SK-N-SH treated with all-trans-retinoic acid at 6 μM for 48 hours (cell line): ENCODE results near the gene BARHL1.

Experiments used
- ATAC-seq: fragments of 200-7000 bp; cut with Tn5 transposase; 3 replicates; pipeline ENCODE4 v1.9.1; 2020; ENCODE audit warnings: mild to moderate bottlenecking, moderate library complexity
- ARNTL ChIP-seq: fragments of 450-650 bp; formaldehyde crosslinking; IDR thresholded peaks from 2 replicates; pipeline ENCODE4 v1.5.0; 2020; ENCODE audit warnings: low read depth, mild to moderate bottlenecking, moderate library complexity, borderline replicate concordance
- BACH2 ChIP-seq: fragments of 250-450 bp; sonication (Bioruptor Pico); IDR thresholded peaks from 2 replicates; pipeline ENCODE4 v1.9.0; 2021; ENCODE audit warnings: mild to moderate bottlenecking, borderline replicate concordance
- GLIS3 ChIP-seq: fragments of 250-450 bp; sonication (Bioruptor Pico); IDR thresholded peaks from 2 replicates; pipeline ENCODE4 v1.5.0; 2020; ENCODE audit warnings: mild to moderate bottlenecking, moderate library complexity
- OSR1 ChIP-seq: fragments of 250-450 bp; sonication (Bioruptor Pico); IDR thresholded peaks from 2 replicates; pipeline ENCODE4 v1.8.0; 2022; ENCODE audit warnings: moderate library complexity, mild to moderate bottlenecking, inconsistent platforms
- PPARA ChIP-seq: fragments of 250-450 bp; sonication (Bioruptor Pico); IDR thresholded peaks from 2 replicates; pipeline ENCODE4 v1.5.0; 2020; ENCODE audit warnings: mild to moderate bottlenecking, borderline replicate concordance
- RARB ChIP-seq: fragments of 250-450 bp; sonication (Bioruptor Pico); IDR thresholded peaks from 2 replicates; pipeline ENCODE4 v1.8.0; 2021; ENCODE audit warnings: mild to moderate bottlenecking, moderate library complexity
- SNAI2 ChIP-seq: fragments of 250-450 bp; sonication (Bioruptor Pico); IDR thresholded peaks from 2 replicates; pipeline ENCODE4 v1.5.0; 2020; ENCODE audit warnings: mild to moderate bottlenecking, moderate library complexity
- TCF4 ChIP-seq: fragments of 250-450 bp; sonication (Bioruptor Pico); IDR thresholded peaks from 2 replicates; pipeline ENCODE4 v1.8.0; 2021; ENCODE audit warnings: mild to moderate bottlenecking, moderate library complexity, borderline replicate concordance
- TOX ChIP-seq: fragments of 250-450 bp; sonication (Bioruptor Pico); IDR thresholded peaks from 2 replicates; pipeline ENCODE4 v1.8.0; 2021; ENCODE audit warnings: mild to moderate bottlenecking, moderate library complexity, borderline replicate concordance
- ZC3H10 ChIP-seq: fragments of 250-450 bp; sonication (Bioruptor Pico); IDR thresholded peaks from 2 replicates; pipeline ENCODE4 v1.5.1; 2021; ENCODE audit warnings: mild to moderate bottlenecking, moderate library complexity
- ZFP3 ChIP-seq: fragments of 250-450 bp; sonication (Bioruptor Pico); IDR thresholded peaks from 2 replicates; pipeline ENCODE4 v1.5.0; 2020; ENCODE audit warnings: mild to moderate bottlenecking, moderate library complexity
- ZNF565 ChIP-seq: fragments of 450-650 bp; formaldehyde crosslinking; conservative IDR thresholded peaks from 2 replicates; pipeline ENCODE4 v1.5.0; 2020; ENCODE audit warnings: low read depth, mild to moderate bottlenecking, moderate library complexity
- ZNF70 ChIP-seq: fragments of 450-650 bp; formaldehyde crosslinking; IDR thresholded peaks from 2 replicates; pipeline ENCODE4 v1.5.0; 2020; ENCODE audit warnings: mild to moderate bottlenecking, moderate library complexity
- ZNF8 ChIP-seq: fragments of 450-650 bp; formaldehyde crosslinking; IDR thresholded peaks from 2 replicates; pipeline ENCODE4 v1.5.0; 2020; ENCODE audit warnings: mild to moderate bottlenecking, moderate library complexity
- TF ChIP-seq, protein P1 (sequence below): fragments of 250-450 bp; sonication (Bioruptor Pico); IDR thresholded peaks from 2 replicates; pipeline ENCODE4 v1.5.0; 2020; ENCODE audit warnings: mild to moderate bottlenecking, moderate library complexity
- TF ChIP-seq, protein P2 (sequence below): fragments of 250-450 bp; sonication (Bioruptor Pico); IDR thresholded peaks from 2 replicates; pipeline ENCODE4 v1.8.0; 2021; ENCODE audit warnings: low read depth, mild to moderate bottlenecking, moderate library complexity, borderline replicate concordance
- TF ChIP-seq, protein P3 (sequence below): fragments of 250-450 bp; sonication (Bioruptor Pico); IDR thresholded peaks from 2 replicates; pipeline ENCODE4 v1.5.1; 2021; ENCODE audit warnings: mild to moderate bottlenecking, moderate library complexity
- TF ChIP-seq, protein P4 (sequence below): fragments of 250-450 bp; sonication (Bioruptor Pico); IDR thresholded peaks from 2 replicates; pipeline ENCODE4 v1.8.0; 2020; ENCODE audit warnings: mild to moderate bottlenecking, moderate library complexity, borderline replicate concordance

BARHL1 gene

DNA sequence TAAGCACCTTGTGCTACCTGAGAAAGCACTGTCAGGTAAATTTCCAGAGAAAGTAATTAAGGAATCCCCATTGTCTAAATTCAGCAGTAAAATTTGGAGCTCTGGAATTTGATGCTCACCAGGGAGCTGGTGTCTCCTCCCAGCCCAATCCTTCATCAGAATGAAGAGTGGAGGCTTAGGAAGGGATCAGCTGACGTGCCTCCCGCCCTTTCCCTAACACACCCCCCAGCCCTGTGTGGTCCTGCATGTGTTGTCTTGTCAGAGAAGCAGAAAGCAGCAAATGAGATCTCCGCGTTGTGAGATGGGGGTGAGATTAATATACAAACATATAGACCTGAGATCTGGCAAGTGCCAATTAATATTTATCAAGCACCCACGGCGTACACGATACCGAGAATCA lies 26.9 kb upstream of the BARHL1 start:
- no peak for ATAC-seq
- TF ChIP-seq, protein P1, sequence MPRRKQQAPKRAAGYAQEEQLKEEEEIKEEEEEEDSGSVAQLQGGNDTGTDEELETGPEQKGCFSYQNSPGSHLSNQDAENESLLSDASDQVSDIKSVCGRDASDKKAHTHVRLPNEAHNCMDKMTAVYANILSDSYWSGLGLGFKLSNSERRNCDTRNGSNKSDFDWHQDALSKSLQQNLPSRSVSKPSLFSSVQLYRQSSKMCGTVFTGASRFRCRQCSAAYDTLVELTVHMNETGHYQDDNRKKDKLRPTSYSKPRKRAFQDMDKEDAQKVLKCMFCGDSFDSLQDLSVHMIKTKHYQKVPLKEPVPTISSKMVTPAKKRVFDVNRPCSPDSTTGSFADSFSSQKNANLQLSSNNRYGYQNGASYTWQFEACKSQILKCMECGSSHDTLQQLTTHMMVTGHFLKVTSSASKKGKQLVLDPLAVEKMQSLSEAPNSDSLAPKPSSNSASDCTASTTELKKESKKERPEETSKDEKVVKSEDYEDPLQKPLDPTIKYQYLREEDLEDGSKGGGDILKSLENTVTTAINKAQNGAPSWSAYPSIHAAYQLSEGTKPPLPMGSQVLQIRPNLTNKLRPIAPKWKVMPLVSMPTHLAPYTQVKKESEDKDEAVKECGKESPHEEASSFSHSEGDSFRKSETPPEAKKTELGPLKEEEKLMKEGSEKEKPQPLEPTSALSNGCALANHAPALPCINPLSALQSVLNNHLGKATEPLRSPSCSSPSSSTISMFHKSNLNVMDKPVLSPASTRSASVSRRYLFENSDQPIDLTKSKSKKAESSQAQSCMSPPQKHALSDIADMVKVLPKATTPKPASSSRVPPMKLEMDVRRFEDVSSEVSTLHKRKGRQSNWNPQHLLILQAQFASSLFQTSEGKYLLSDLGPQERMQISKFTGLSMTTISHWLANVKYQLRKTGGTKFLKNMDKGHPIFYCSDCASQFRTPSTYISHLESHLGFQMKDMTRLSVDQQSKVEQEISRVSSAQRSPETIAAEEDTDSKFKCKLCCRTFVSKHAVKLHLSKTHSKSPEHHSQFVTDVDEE (CRISPR knock-in tag), result no peak
- TF ChIP-seq GLIS3 (CRISPR knock-in tag) (no peak), SNAI2 (CRISPR knock-in tag) (no peak), BACH2 (CRISPR knock-in tag) (no peak), ARNTL (CRISPR knock-in tag) (no peak), ZNF70 (CRISPR knock-in tag) (no peak), OSR1 (no peak), ZNF565 (no peak)
- TF ChIP-seq, protein P2, sequence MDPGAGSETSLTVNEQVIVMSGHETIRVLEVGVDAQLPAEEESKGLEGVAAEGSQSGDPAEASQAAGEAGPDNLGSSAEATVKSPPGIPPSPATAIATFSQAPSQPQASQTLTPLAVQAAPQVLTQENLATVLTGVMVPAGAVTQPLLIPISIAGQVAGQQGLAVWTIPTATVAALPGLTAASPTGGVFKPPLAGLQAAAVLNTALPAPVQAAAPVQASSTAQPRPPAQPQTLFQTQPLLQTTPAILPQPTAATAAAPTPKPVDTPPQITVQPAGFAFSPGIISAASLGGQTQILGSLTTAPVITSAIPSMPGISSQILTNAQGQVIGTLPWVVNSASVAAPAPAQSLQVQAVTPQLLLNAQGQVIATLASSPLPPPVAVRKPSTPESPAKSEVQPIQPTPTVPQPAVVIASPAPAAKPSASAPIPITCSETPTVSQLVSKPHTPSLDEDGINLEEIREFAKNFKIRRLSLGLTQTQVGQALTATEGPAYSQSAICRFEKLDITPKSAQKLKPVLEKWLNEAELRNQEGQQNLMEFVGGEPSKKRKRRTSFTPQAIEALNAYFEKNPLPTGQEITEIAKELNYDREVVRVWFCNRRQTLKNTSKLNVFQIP (CRISPR knock-in tag), result no peak
- TF ChIP-seq, protein P3, sequence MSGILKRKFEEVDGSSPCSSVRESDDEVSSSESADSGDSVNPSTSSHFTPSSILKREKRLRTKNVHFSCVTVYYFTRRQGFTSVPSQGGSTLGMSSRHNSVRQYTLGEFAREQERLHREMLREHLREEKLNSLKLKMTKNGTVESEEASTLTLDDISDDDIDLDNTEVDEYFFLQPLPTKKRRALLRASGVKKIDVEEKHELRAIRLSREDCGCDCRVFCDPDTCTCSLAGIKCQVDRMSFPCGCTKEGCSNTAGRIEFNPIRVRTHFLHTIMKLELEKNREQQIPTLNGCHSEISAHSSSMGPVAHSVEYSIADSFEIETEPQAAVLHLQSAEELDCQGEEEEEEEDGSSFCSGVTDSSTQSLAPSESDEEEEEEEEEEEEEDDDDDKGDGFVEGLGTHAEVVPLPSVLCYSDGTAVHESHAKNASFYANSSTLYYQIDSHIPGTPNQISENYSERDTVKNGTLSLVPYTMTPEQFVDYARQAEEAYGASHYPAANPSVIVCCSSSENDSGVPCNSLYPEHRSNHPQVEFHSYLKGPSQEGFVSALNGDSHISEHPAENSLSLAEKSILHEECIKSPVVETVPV (CRISPR knock-in tag), result no peak

DNA sequence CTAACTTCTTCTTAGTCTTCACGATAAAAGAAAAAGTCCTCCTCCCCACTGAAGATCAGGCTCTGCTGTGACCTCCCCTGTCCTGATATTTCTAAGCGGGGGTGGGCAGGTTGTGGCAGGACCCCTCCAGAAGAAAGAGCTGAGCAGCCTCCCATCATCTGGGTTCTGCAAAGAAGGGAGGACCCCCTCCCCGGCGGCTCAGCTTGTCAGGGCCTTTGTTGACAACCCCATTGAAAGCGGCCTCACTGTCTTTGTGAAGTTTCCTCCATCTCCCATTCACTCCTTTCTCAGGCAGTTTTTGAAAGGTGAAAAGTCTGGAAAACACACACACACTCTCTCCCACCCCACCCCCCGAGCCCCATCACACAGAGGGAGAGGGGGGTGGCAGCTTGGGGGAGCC lies 26.2 kb upstream of the BARHL1 start:
- no peak for ATAC-seq
- TF ChIP-seq TCF4, result no peak
- no peak for TF ChIP-seq RARB
- TF ChIP-seq ZFP3, result no peak
- TF ChIP-seq, protein P2 (CRISPR knock-in tag), result no peak
- TF ChIP-seq ZC3H10 (CRISPR knock-in tag), result no peak
- TF ChIP-seq, protein P1 (CRISPR knock-in tag), result no peak
- TF ChIP-seq ZNF565, result no peak
- TF ChIP-seq GLIS3 (CRISPR knock-in tag), result no peak
- TF ChIP-seq ZNF8, result no peak
- no peak for TF ChIP-seq ZNF70 (CRISPR knock-in tag)
- TF ChIP-seq PPARA (CRISPR knock-in tag), result no peak
- TF ChIP-seq SNAI2 (CRISPR knock-in tag), result no peak
- TF ChIP-seq, protein P4, sequence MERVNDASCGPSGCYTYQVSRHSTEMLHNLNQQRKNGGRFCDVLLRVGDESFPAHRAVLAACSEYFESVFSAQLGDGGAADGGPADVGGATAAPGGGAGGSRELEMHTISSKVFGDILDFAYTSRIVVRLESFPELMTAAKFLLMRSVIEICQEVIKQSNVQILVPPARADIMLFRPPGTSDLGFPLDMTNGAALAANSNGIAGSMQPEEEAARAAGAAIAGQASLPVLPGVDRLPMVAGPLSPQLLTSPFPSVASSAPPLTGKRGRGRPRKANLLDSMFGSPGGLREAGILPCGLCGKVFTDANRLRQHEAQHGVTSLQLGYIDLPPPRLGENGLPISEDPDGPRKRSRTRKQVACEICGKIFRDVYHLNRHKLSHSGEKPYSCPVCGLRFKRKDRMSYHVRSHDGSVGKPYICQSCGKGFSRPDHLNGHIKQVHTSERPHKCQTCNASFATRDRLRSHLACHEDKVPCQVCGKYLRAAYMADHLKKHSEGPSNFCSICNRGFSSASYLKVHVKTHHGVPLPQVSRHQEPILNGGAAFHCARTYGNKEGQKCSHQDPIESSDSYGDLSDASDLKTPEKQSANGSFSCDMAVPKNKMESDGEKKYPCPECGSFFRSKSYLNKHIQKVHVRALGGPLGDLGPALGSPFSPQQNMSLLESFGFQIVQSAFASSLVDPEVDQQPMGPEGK (CRISPR knock-in tag), result no peak
- TF ChIP-seq TOX (CRISPR knock-in tag), result no peak
- no peak for TF ChIP-seq ARNTL (CRISPR knock-in tag)
- TF ChIP-seq, all 23 proteins: peak for 0
